Prostate gland (tissue), 2 donors: ENCODE results near the gene CD300A.

Experiments
- CTCF ChIP-seq, 4 experiments: fragments of 200-600 bp in 2 of 4; fragments of 450-650 bp in 2 of 4; sonication (generic) in 2 of 4; IDR thresholded peaks; 1 replicate in 3 of 4; 2 replicates in 1 of 4; pipeline ENCODE4 v1.5.1; 2016 to 2019; ENCODE audit warnings: antibody characterized with exemption in 4 of 4, mild to moderate bottlenecking in 2 of 4, moderate library complexity in 2 of 4
- POLR2A ChIP-seq: fragments of 450-650 bp; IDR thresholded peaks from one replicate; pipeline ENCODE4 v1.6.1; 2016; ENCODE audit warnings: antibody characterized with exemption, mild to moderate bottlenecking
- POLR2AphosphoS5 ChIP-seq: sonication (generic); formaldehyde crosslinking; IDR thresholded peaks from one replicate; pipeline ENCODE4 v1.6.1; 2017; ENCODE audit warnings: antibody characterized with exemption

GRCh38 chr17:74432424-74432690 lies 34.1 kb upstream of the CD300A start:
- TF ChIP-seq CTCF (IDR thresholded peaks at IDR 0.05) = no peak
- TF ChIP-seq POLR2A = no peak
- TF ChIP-seq POLR2AphosphoS5 = no peak
